PC-3 (cell line): ENCODE results near the gene COL19A1. TPM values are rescaled to one million over a fixed set of nuclear protein-coding genes. Genes with fewer than 3 reads are reported as not detected.

Experiments used
- ATAC-seq: fragments of 200-7000 bp; cut with Tn5 transposase; 2 replicates; pipeline ENCODE4 v1.9.1; 2020; ENCODE audit warnings: mild to moderate bottlenecking, moderate library complexity
- BruUV-seq: library from RNA; stranded (reverse); fragments of 400-500 nt; replicated peaks from 2 replicates; lab custom pipeline; 2021; lab: Mats Ljungman, UMichigan
- CTCF ChIA-PET: fragments of 300-600 bp; sonication (Branson Sonifier 250); formaldehyde crosslinking; loops from one replicate; lab custom pipeline; 2022; ENCODE audit warnings: antibody characterized with exemption; lab: Charles Lee
- POLR2A ChIA-PET: fragments of 300-600 bp; sonication (Branson Sonifier 250); formaldehyde crosslinking; loops from one replicate; lab custom pipeline; 2022; ENCODE audit warnings: antibody characterized with exemption; ENCODE audit not compliant: unreplicated experiment; lab: Charles Lee
- DNase-seq: peaks from one replicate; pipeline ENCODE4 v3.0.0-alpha.2; 2015
- H2AFZ ChIP-seq: fragments of 300-600 bp; sonication (generic); 2 replicates; pipeline ENCODE4 v1.6.0; 2016; ENCODE audit warnings: antibody characterized with exemption, low read length
- H3F3A ChIP-seq: fragments of 300-600 bp; sonication (generic); one replicate; pipeline ENCODE4 v1.6.0; 2017; ENCODE audit warnings: antibody characterized with exemption, low read length, control low read depth, mild to moderate bottlenecking; ENCODE audit not compliant: unreplicated experiment
- H3K27ac ChIP-seq: fragments of 300-600 bp; sonication (generic); 2 replicates; pipeline ENCODE4 v1.5.1; 2016; ENCODE audit warnings: mild to moderate bottlenecking, low read length
- H3K27me3 ChIP-seq: fragments of 300-600 bp; sonication (generic); 2 replicates; pipeline ENCODE4 v1.6.1; 2016; ENCODE audit warnings: low read length, mixed read lengths
- H3K36me3 ChIP-seq: fragments of 300-600 bp; sonication (generic); 2 replicates; pipeline ENCODE4 v1.6.1; 2016; ENCODE audit warnings: low read depth, mixed run types, low read length, mixed read lengths
- H3K4me1 ChIP-seq: fragments of 300-600 bp; sonication (generic); 2 replicates; pipeline ENCODE4 v1.5.1; 2016; ENCODE audit warnings: low read length; ENCODE audit not compliant: insufficient read depth
- H3K4me2 ChIP-seq: fragments of 300-600 bp; sonication (generic); 2 replicates; pipeline ENCODE4 v1.6.0; 2016; ENCODE audit warnings: low read length
- H3K4me3 ChIP-seq: fragments of 300-600 bp; sonication (generic); 2 replicates; pipeline ENCODE4 v1.5.1; 2016; ENCODE audit warnings: mild to moderate bottlenecking, low read length, mixed read lengths
- H3K79me2 ChIP-seq: fragments of 300-600 bp; sonication (generic); 2 replicates; pipeline ENCODE4 v1.6.1; 2017; ENCODE audit warnings: low read length, mixed read lengths
- H3K9ac ChIP-seq: fragments of 300-600 bp; sonication (generic); 2 replicates; pipeline ENCODE4 v1.6.0; 2016; ENCODE audit warnings: mild to moderate bottlenecking, low read length
- H3K9me2 ChIP-seq: fragments of 300-600 bp; sonication (generic); replicated peaks from 2 replicates; pipeline ENCODE4 v1.6.1; 2016; ENCODE audit warnings: mixed run types, low read length, mixed read lengths
- H3K9me3 ChIP-seq: fragments of 300-600 bp; sonication (generic); 2 replicates; pipeline ENCODE4 v1.6.1; 2016; ENCODE audit warnings: low read length, mixed read lengths
- H4K20me1 ChIP-seq: fragments of 300-600 bp; sonication (generic); 2 replicates; pipeline ENCODE4 v1.6.1; 2016; ENCODE audit warnings: low read length, mixed read lengths
- EZH2 ChIP-seq: fragments of 300-600 bp; sonication (generic); IDR thresholded peaks from one replicate; pipeline ENCODE4 v1.6.1; 2017; ENCODE audit warnings: antibody characterized with exemption, mild to moderate bottlenecking, low read length; ENCODE audit not compliant: unreplicated experiment
- EZH2phosphoT487 ChIP-seq: fragments of 300-600 bp; sonication (generic); IDR thresholded peaks from 2 replicates; pipeline ENCODE4 v1.6.1; 2018; ENCODE audit warnings: mild to moderate bottlenecking, antibody characterized with exemption, low read length, borderline replicate concordance
- intact Hi-C: fragments of 100-400 bp; cut with micrococcal nuclease; formaldehyde crosslinking; loops from 2 replicates; pipeline ENCODE4 v1.9.0; 2023
- total RNA-seq: library from RNA; depleted of rRNA; stranded (reverse); fragments of >200 nt; gene quantifications from 2 replicates; pipeline ENCODE4 v1.2.3, GENCODE V29; 2014
- TF ChIP-seq, protein P1 (sequence below): fragments of 300-600 bp; sonication (generic); conservative IDR thresholded peaks from 2 replicates; pipeline ENCODE4 v1.5.1; 2017; ENCODE audit warnings: antibody characterized with exemption, low read depth, mild to moderate bottlenecking, low read length

Gene COL19A1
- total RNA-seq, 1 experiment from 2014 or later, result not detected

DNA sequence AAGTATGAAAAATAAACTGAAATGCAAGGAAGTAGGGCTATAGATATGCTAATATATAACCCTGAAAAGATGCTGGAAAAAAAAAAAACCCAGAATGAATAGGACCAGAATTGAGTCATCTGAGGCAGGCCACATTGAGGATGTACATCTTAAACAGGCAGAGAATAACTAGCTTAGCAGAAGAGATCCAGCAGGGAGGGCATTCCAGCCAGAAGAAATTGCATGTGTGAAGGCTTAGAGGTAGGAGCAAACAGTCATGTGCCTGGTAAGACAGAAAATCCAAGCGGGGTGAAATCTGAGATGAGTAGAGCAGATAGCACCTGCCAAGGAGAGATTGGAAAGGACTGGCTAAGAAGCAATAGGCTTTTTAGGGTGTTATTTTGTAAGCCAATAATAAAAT lies 2.6 kb downstream of the COL19A1 start:
- no peak overlapping the region for H2AFZ ChIP-seq
- no peaks in the 10 kb centered on the region for H3F3A ChIP-seq
- H3K9me3 ChIP-seq, result no peaks in the 10 kb centered on the region
- H3K36me3 ChIP-seq, result no peaks in the 10 kb centered on the region
- no peak overlapping the region for H3K27ac ChIP-seq
- BruUV-seq, result no TSS peak
- ATAC-seq (no peak), DNase-seq (no peak)
- no peak overlapping the region for H3K9ac ChIP-seq
- no peaks in the 10 kb centered on the region for H3K79me2 ChIP-seq
- H3K4me2 ChIP-seq, result no peak overlapping the region
- no peaks in the 10 kb centered on the region for H4K20me1 ChIP-seq
- H3K4me3 ChIP-seq, result no peak overlapping the region
- H3K27me3 ChIP-seq, result peaks cover 38% of the 10 kb centered on the region
- ChIA-PET CTCF (interaction anchor here (0.6 kb wide), 1 partner anchor 195 kb away, joined by 4 read pairs; no protein-coding TSS in a partner anchor), POLR2A (no interaction called here)
- peaks cover 9% of the 10 kb centered on the region for H3K4me1 ChIP-seq
- intact Hi-C loops, result loop anchor here (10.0 kb wide), 1 partner anchor 134 kb away; no protein-coding TSS in a partner anchor
- H3K9me2 ChIP-seq, result no peaks in the 10 kb centered on the region
- TF ChIP-seq EZH2 (no peak), EZH2phosphoT487 (no peak)
- TF ChIP-seq, protein P1, sequence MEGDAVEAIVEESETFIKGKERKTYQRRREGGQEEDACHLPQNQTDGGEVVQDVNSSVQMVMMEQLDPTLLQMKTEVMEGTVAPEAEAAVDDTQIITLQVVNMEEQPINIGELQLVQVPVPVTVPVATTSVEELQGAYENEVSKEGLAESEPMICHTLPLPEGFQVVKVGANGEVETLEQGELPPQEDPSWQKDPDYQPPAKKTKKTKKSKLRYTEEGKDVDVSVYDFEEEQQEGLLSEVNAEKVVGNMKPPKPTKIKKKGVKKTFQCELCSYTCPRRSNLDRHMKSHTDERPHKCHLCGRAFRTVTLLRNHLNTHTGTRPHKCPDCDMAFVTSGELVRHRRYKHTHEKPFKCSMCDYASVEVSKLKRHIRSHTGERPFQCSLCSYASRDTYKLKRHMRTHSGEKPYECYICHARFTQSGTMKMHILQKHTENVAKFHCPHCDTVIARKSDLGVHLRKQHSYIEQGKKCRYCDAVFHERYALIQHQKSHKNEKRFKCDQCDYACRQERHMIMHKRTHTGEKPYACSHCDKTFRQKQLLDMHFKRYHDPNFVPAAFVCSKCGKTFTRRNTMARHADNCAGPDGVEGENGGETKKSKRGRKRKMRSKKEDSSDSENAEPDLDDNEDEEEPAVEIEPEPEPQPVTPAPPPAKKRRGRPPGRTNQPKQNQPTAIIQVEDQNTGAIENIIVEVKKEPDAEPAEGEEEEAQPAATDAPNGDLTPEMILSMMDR, result no peak

DNA sequence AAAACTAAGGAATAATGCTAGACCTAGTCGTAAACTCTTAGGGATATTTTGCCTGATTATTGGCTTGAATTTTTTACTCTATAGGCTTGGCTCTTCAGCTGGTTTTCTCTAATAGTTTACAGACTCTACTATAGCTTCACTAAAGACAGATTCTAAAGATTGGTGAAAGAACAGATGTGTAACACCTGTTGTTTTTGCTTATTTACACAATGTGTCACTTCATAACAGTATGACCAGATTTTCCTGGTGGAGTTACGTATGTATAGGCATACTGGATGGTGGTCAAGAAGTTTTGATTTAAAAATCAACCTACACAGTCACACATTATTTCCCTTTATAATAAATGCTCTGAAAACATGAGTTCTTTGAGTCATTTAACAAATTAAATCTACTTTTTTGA lies 4.8 kb downstream of the COL19A1 start:
- no peak for ATAC-seq
- H3K4me3 ChIP-seq, result no peak overlapping the region
- no peaks in the 10 kb centered on the region for H3K36me3 ChIP-seq
- no peak overlapping the region for H3K4me2 ChIP-seq
- no peak overlapping the region for H3K9ac ChIP-seq
- peaks cover 30% of the 10 kb centered on the region for H3K27me3 ChIP-seq
- peaks cover 9% of the 10 kb centered on the region for H3K4me1 ChIP-seq
- intact Hi-C loops, result no loop called here
- no peaks in the 10 kb centered on the region for H3K79me2 ChIP-seq
- no peaks in the 10 kb centered on the region for H3K9me2 ChIP-seq
- no TSS peak for BruUV-seq
- no peaks in the 10 kb centered on the region for H3K9me3 ChIP-seq
- no peak for DNase-seq
- H4K20me1 ChIP-seq, result no peaks in the 10 kb centered on the region
- TF ChIP-seq EZH2phosphoT487, result no peak
- TF ChIP-seq, protein P1, result no peak
- no peak for TF ChIP-seq EZH2
- ChIA-PET CTCF (no interaction called here), POLR2A (no interaction called here)
- H3K27ac ChIP-seq, result no peak overlapping the region
- no peaks in the 10 kb centered on the region for H3F3A ChIP-seq
- no peak overlapping the region for H2AFZ ChIP-seq

DNA sequence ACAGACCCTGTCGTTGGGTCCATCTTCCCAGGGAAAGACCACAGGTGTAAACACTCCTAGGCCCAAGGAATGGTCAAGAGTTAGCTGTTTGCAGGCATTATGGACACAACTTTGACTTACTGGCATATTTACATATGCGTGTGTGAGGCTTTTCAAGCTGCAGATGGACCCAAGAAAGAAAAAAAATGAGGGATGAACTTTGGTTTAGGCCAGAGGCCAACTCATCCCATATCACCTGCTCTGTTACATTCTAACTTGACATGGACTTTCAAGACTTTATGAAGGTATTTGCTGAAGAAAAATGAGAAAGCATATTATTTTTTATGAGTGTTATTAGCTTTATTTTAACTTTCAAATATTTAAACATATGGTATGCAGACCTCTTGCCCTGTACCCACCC lies 6.9 kb downstream of the COL19A1 start:
- DNase-seq, result no peak
- Histone ChIP-seq H3K9me2 (no peaks in the 10 kb centered on the region), H3F3A (no peaks in the 10 kb centered on the region), H3K27ac (no peak overlapping the region), H2AFZ (no peak overlapping the region), H3K27me3 (peaks cover 8% of the 10 kb centered on the region), H3K4me1 (no peaks in the 10 kb centered on the region), H3K4me2 (no peak overlapping the region), H3K4me3 (no peak overlapping the region), H4K20me1 (no peaks in the 10 kb centered on the region), H3K79me2 (no peaks in the 10 kb centered on the region), H3K36me3 (no peaks in the 10 kb centered on the region), H3K9me3 (no peaks in the 10 kb centered on the region), H3K9ac (no peak overlapping the region)
- CTCF ChIA-PET, result no interaction called here
- BruUV-seq, result no TSS peak
- POLR2A ChIA-PET, result no interaction called here
- intact Hi-C loops, result no loop called here
- ATAC-seq, result no peak
- TF ChIP-seq, protein P1, result no peak
- no peak for TF ChIP-seq EZH2
